Panc1 (cell line): ENCODE data around the gene RARA. TPM values are rescaled to one million over a fixed set of nuclear protein-coding genes. Genes with fewer than 3 reads are reported as not detected.

Experiments used
- ATAC-seq: fragments of 200-7000 bp; cut with Tn5 transposase; 2 replicates; pipeline ENCODE4 v1.9.1; 2020; ENCODE audit warnings: mild to moderate bottlenecking, moderate library complexity
- BruUV-seq: library from RNA; stranded (reverse); fragments of 400-500 nt; replicated peaks from 2 replicates; lab custom pipeline; 2021; lab: Mats Ljungman, UMichigan
- CTCF ChIA-PET: fragments of 300-600 bp; sonication (Branson Sonifier 250); formaldehyde crosslinking; loops from one replicate; lab custom pipeline; 2022; ENCODE audit warnings: antibody characterized with exemption; lab: Charles Lee
- POLR2A ChIA-PET: fragments of 300-600 bp; sonication (Branson Sonifier 250); formaldehyde crosslinking; loops from one replicate; lab custom pipeline; 2022; ENCODE audit warnings: antibody characterized with exemption; lab: Charles Lee
- DNase-seq: peaks from one replicate; pipeline ENCODE4 v3.0.0-alpha.2; 2010; ENCODE audit warnings: low read depth, low spot score
- H3K27ac ChIP-seq: 2 replicates; pipeline ENCODE4 v1.5.1; 2011; ENCODE audit warnings: mild to moderate bottlenecking, low read length, inconsistent platforms
- H3K27me3 ChIP-seq: fragments of 200-500 bp; sonication (Bioruptor generic); 2 replicates; pipeline ENCODE4 v1.6.0; 2014; ENCODE audit warnings: low read length, inconsistent platforms; ENCODE audit not compliant: control insufficient read depth, insufficient read depth
- H3K36me3 ChIP-seq: fragments of 200-500 bp; sonication (Bioruptor generic); 2 replicates; pipeline ENCODE4 v1.5.1; 2014; ENCODE audit warnings: inconsistent platforms, mild to moderate bottlenecking, low read length, moderate library complexity; ENCODE audit not compliant: control insufficient read depth, insufficient read depth
- H3K4me1 ChIP-seq: 2 replicates; pipeline ENCODE4 v1.5.1; 2011; ENCODE audit warnings: inconsistent platforms, mild to moderate bottlenecking, low read length, moderate library complexity; ENCODE audit not compliant: control insufficient read depth, insufficient read depth
- H3K4me3 ChIP-seq, 2 experiments: 2 replicates each; pipeline ENCODE4 v1.5.1; 2011 to 2012; ENCODE audit warnings: low read depth in 2 of 2, low read length in 2 of 2, mild to moderate bottlenecking in 2 of 2, inconsistent platforms in 1 of 2, moderate library complexity in 1 of 2
- H3K9me3 ChIP-seq: fragments of 200-500 bp; sonication (Bioruptor generic); 2 replicates; pipeline ENCODE4 v1.5.1; 2014; ENCODE audit warnings: low read depth, mild to moderate bottlenecking, inconsistent platforms, low read length, moderate library complexity; ENCODE audit not compliant: control insufficient read depth, insufficient read depth
- POLR2AphosphoS5 ChIP-seq: IDR thresholded peaks from 2 replicates; pipeline ENCODE4 v1.6.1; 2012; ENCODE audit warnings: mild to moderate bottlenecking, low read depth, low read length, moderate library complexity
- SIN3A ChIP-seq: IDR thresholded peaks from 2 replicates; pipeline ENCODE4 v1.6.1; 2012; ENCODE audit warnings: low read depth, mild to moderate bottlenecking, low read length, moderate library complexity, borderline replicate concordance; ENCODE audit not compliant: insufficient read depth
- TCF7L2 ChIP-seq: IDR thresholded peaks from 2 replicates; pipeline ENCODE4 v1.6.1; 2011; ENCODE audit warnings: mild to moderate bottlenecking, low read depth, low read length, inconsistent platforms
- in situ Hi-C: cut with HindIII; loops from 2 replicates; pipeline ENCODE4 v1.10.0; 2016; ENCODE audit warnings: low sequenced_read_pairs, low pct_unique_long_range_greater_than_20kb
- intact Hi-C: fragments of 100-400 bp; cut with micrococcal nuclease; formaldehyde crosslinking; loops from one replicate; pipeline ENCODE4 v1.10.0; 2022; ENCODE audit not compliant: unreplicated experiment
- total RNA-seq: library from RNA; stranded (reverse); gene quantifications from one replicate; pipeline ENCODE4 v1.2.1, GENCODE V29; 2021; ENCODE audit not compliant: unreplicated experiment
- TF ChIP-seq, protein P1 (sequence below): fragments of 450-650 bp; IDR thresholded peaks from 2 replicates; pipeline ENCODE4 v1.5.1; 2017; ENCODE audit warnings: mild to moderate bottlenecking
- TF ChIP-seq, protein P2 (sequence below), 2 experiments: IDR thresholded peaks; 2 replicates each; pipeline ENCODE4 v1.6.1; 2011 to 2012; ENCODE audit warnings: low read depth in 2 of 2, control low read depth in 1 of 2, low read length in 1 of 2, mild to moderate bottlenecking in 1 of 2, moderate library complexity in 1 of 2; ENCODE audit not compliant: insufficient read depth in 1 of 2

The RARA gene
- total RNA-seq, 1 experiment from 2014 or later = 55.6 TPM

DNA sequence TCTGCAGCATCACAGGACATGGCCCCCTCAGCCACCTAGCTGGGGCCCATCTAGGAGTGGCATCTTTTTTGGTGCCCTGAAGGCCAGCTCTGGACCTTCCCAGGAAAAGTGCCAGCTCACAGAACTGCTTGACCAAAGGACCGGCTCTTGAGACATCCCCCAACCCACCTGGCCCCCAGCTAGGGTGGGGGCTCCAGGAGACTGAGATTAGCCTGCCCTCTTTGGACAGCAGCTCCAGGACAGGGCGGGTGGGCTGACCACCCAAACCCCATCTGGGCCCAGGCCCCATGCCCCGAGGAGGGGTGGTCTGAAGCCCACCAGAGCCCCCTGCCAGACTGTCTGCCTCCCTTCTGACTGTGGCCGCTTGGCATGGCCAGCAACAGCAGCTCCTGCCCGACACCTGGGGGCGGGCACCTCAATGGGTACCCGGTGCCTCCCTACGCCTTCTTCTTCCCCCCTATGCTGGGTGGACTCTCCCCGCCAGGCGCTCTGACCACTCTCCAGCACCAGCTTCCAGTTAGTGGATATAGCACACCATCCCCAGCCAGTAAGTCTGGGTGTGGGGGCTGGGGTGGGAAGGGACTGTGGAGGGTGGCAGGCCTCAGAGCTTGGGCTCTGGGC, 22.0 kb downstream of the RARA start:
- no peaks in the 10 kb centered on the region for H3K36me3 ChIP-seq
- DNase-seq (no peak), ATAC-seq (no peak)
- TF ChIP-seq, protein P1, sequence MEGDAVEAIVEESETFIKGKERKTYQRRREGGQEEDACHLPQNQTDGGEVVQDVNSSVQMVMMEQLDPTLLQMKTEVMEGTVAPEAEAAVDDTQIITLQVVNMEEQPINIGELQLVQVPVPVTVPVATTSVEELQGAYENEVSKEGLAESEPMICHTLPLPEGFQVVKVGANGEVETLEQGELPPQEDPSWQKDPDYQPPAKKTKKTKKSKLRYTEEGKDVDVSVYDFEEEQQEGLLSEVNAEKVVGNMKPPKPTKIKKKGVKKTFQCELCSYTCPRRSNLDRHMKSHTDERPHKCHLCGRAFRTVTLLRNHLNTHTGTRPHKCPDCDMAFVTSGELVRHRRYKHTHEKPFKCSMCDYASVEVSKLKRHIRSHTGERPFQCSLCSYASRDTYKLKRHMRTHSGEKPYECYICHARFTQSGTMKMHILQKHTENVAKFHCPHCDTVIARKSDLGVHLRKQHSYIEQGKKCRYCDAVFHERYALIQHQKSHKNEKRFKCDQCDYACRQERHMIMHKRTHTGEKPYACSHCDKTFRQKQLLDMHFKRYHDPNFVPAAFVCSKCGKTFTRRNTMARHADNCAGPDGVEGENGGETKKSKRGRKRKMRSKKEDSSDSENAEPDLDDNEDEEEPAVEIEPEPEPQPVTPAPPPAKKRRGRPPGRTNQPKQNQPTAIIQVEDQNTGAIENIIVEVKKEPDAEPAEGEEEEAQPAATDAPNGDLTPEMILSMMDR = no peak
- TF ChIP-seq TCF7L2 = no peak
- TF ChIP-seq POLR2AphosphoS5 = no peak
- TF ChIP-seq, protein P2, sequence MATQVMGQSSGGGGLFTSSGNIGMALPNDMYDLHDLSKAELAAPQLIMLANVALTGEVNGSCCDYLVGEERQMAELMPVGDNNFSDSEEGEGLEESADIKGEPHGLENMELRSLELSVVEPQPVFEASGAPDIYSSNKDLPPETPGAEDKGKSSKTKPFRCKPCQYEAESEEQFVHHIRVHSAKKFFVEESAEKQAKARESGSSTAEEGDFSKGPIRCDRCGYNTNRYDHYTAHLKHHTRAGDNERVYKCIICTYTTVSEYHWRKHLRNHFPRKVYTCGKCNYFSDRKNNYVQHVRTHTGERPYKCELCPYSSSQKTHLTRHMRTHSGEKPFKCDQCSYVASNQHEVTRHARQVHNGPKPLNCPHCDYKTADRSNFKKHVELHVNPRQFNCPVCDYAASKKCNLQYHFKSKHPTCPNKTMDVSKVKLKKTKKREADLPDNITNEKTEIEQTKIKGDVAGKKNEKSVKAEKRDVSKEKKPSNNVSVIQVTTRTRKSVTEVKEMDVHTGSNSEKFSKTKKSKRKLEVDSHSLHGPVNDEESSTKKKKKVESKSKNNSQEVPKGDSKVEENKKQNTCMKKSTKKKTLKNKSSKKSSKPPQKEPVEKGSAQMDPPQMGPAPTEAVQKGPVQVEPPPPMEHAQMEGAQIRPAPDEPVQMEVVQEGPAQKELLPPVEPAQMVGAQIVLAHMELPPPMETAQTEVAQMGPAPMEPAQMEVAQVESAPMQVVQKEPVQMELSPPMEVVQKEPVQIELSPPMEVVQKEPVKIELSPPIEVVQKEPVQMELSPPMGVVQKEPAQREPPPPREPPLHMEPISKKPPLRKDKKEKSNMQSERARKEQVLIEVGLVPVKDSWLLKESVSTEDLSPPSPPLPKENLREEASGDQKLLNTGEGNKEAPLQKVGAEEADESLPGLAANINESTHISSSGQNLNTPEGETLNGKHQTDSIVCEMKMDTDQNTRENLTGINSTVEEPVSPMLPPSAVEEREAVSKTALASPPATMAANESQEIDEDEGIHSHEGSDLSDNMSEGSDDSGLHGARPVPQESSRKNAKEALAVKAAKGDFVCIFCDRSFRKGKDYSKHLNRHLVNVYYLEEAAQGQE (IDR thresholded peaks at IDR 0.05; ENCODE audit: insufficient read depth in 1 of 2, low read depth in 2 of 2, low read length in 1 of 2) = no peak
- TF ChIP-seq SIN3A = no peak
- in situ Hi-C loops (no loop called here), intact Hi-C loops (no loop called here)
- POLR2A ChIA-PET = no interaction called here
- no peaks in the 10 kb centered on the region for H3K9me3 ChIP-seq
- no peaks in the 10 kb centered on the region for H3K27me3 ChIP-seq
- H3K27ac ChIP-seq = peak overlapping the region; percentile 90
- peaks cover 77% of the 10 kb centered on the region for H3K4me1 ChIP-seq
- H3K4me3 ChIP-seq = no peak overlapping the region
- CTCF ChIA-PET = interaction anchor here (0.6 kb wide), 1 partner anchor 25 kb away, joined by 4 read pairs; no protein-coding TSS in a partner anchor
- no TSS peak for BruUV-seq

DNA sequence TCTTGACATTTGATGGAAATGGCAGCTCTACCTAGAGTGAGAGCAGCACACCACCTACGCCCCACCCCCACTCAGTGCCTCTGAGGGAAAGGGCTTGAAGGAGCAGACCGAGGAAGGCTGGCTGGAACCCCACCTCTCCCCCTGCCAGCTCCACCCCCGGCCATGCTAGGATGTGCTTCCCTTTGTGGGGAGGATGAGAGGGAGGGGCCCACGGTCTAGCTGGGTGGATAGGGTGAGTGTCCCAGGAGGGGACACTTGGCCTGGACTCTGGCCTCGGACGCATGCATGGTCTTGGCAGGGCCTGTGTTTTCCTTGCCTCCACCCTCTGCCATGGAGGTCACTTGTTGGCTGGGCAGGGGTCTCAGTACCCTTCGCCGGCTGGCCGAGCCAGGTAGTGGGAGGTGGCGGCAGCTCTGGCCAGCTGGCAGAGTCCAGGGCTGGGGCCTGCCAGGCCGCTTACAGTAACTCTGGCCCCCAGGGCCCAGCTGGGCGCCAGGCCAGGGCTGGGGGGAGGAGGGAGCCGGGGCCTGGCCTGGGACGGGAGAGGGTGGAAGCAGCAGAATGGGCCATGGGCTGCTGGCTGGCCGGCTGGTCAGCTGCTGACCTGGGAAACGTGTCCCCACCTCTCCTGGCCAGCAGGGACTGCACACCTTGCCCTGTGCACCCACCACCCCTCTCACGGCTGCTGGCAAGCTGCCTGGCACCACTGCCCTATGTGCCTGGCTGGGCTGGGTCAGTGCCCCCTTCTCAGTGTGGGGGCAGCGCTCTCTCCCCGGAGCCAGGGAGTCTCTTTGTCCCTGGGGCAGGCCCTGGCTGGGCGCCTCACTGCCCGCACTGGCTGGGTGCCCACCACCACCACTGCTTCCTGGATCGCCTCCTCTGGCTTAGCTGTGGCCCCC, 23.0 kb downstream of the RARA start:
- Histone ChIP-seq H3K4me1 (peaks cover 72% of the 10 kb centered on the region), H3K9me3 (no peaks in the 10 kb centered on the region), H3K4me3 (0 out of 4 replicates have a peak overlapping the region, but pooled peaks of 1 of the 2 experiments have one; percentile 17), H3K36me3 (no peaks in the 10 kb centered on the region), H3K27ac (peak overlapping the region; percentile 90), H3K27me3 (no peaks in the 10 kb centered on the region)
- in situ Hi-C loops = no loop called here
- CTCF ChIA-PET = interaction anchor here (0.6 kb wide), 1 partner anchor 24 kb away, joined by 4 read pairs; no protein-coding TSS in a partner anchor
- DNase-seq (no peak), ATAC-seq (peak; percentile 86)
- POLR2A ChIA-PET = interaction anchor here (0.7 kb wide), 1 partner anchor 9 kb away, joined by 4 read pairs; no protein-coding TSS in a partner anchor
- TF ChIP-seq, protein P2 (IDR thresholded peaks at IDR 0.05; ENCODE audit: insufficient read depth in 1 of 2, low read depth in 2 of 2, low read length in 1 of 2) = no peak
- TF ChIP-seq SIN3A (no peak; the same call in 1 of the 2 replicates), POLR2AphosphoS5 (peak; percentile 82), TCF7L2 (peak; percentile 46; the same call in 1 of the 2 replicates)
- TF ChIP-seq, protein P1 = no peak
- BruUV-seq = no TSS peak
- intact Hi-C loops = no loop called here
